Measurements from ENCODE around the gene KRTAP4-7. TPM values are rescaled to one million over a fixed set of nuclear protein-coding genes. Genes with fewer than 3 reads are reported as not detected.
"Not testable (repeated sequence)": the region's sequence is repeated elsewhere in the genome, so short reads cannot be mapped to it uniquely, and the experiment has no call there.

The KRTAP4-7 gene
- total RNA-seq, 4 donors from 2014 or later: not detected

DNA sequence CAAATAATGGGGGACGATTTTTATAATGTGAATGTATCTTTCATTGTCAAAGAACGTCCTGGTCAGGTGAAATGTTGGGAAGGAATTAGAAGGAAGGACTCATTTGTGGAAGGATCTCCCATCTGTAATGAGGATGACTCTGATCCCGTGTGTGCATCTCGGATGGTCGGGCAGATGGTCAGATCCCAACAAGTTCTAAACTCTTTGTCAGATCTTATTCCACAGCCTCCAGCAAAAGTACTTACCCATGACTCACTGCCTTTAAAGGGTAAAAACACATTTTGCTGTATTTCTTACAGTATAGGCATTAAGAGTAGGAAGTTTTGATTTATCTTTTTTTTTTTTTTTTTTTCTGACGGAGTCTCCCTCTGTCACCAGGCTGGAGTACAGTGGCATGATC lies 14.5 kb downstream of the KRTAP4-7 start:
- TF ChIP-seq, protein P1, sequence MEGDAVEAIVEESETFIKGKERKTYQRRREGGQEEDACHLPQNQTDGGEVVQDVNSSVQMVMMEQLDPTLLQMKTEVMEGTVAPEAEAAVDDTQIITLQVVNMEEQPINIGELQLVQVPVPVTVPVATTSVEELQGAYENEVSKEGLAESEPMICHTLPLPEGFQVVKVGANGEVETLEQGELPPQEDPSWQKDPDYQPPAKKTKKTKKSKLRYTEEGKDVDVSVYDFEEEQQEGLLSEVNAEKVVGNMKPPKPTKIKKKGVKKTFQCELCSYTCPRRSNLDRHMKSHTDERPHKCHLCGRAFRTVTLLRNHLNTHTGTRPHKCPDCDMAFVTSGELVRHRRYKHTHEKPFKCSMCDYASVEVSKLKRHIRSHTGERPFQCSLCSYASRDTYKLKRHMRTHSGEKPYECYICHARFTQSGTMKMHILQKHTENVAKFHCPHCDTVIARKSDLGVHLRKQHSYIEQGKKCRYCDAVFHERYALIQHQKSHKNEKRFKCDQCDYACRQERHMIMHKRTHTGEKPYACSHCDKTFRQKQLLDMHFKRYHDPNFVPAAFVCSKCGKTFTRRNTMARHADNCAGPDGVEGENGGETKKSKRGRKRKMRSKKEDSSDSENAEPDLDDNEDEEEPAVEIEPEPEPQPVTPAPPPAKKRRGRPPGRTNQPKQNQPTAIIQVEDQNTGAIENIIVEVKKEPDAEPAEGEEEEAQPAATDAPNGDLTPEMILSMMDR (IDR thresholded peaks at IDR 0.05): no peak
- ATAC-seq (ENCODE audit: low FRiP score): no peak

DNA sequence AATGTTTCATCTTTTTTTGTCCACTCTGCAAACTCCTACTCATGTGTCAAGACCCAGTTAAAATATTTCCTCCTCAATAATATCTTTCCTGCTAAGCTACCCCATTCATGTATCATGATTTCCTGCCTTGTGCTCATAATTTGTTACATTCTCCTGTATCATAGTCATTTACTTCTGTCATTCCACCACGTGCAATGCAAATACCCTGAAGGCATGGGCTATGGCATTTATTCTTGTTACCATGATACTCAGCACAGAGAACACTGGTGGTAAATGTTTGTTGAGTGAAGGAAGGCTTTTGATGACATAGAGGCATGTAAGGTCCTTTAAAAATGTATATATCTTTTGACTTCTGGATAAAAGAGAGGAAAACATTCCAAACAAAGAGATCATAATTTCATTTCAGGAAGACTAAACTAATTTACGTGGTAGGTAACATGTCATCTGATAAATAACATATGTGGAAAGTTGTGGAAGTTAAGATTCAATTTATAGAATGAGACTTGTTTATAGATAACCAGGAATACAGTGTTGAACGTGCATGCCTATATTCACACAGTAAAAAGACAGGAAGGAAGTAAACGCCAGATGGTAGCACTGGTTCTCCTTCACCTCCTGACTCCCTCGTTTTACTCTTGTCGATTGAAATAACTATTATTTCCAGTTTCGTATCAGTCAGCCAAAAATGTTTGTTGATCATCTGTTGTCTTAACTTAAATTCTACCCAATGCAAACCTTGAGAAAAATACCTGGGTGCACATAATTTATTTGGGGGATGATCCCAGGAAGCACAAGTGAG lies 15.9 kb downstream of the KRTAP4-7 start:
- DNase-seq (ENCODE audit: low spot score); ATAC-seq (ENCODE audit: low FRiP score): not testable (repeated sequence)

More for the DNA sequence above, 14.5 kb downstream of the KRTAP4-7 start:
- DNase-seq (ENCODE audit: low spot score): no peak

DNA sequence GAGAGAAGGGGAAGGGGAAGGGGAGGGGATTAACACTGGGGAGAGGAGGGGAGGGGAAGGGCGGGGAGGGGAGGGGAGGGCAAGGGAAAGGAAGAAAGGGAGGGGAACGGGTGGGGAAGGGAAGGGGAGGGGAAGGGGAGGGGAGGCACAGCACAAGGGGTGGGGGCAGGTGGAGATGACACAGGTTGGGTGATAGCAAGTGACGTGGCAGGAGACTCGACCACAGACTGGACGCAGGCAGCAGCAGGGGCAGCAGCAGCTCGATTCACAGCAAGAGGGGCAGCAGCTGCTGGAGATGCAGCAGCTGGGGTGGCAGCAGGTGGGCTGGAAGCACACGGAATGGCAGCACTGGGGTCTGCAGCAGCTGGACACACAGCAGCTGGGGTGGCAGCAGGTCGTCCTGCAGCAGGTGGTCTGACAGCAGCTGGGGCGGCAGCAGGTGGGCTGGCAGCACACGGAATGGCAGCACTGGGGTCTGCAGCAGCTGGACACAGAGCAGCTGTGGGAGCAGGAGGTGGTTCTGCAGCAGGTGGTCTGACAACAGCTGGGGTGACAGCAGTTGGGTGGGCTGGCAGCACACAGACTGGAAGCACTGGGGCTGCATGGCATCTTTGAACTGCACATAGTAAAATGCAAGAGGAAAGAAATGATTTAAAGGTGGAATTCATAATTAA lies 17.8 kb downstream of the KRTAP4-7 start, which contains the start of gene KRTAP4-16:
KRTAP4-16 (minus strand) TSS at position 624 of the 674 bp plus-strand sequence; CDS start at position 624, 0 bp downstream.
- ATAC-seq (ENCODE audit: low FRiP score): no peak
- DNase-seq (ENCODE audit: low spot score): no peak
- TF ChIP-seq, protein P1 (IDR thresholded peaks at IDR 0.05): no peak

DNA sequence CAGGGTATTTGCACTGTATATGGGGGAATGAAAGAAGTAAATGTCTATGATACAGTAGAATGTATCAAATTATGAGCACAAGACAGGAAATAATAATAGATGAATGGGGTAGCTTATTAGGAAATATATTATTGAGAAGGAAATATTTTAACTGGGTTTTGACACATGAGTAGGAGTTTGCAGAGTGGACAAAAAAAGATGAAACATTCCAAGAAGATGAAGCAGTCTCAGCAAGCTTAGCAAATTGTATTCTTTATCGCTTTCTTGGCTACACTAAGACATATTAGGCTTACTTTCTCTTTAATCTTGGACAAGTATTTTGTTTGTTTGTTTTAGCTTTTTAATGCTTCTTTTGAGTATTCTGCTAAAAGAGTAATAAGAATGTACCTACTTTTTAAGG lies 19.9 kb downstream of the KRTAP4-7 start:
- TF ChIP-seq, protein P1 (IDR thresholded peaks at IDR 0.05): no peak
- no peak for DNase-seq (ENCODE audit: low spot score)
- no peak for ATAC-seq (ENCODE audit: low FRiP score)

DNA sequence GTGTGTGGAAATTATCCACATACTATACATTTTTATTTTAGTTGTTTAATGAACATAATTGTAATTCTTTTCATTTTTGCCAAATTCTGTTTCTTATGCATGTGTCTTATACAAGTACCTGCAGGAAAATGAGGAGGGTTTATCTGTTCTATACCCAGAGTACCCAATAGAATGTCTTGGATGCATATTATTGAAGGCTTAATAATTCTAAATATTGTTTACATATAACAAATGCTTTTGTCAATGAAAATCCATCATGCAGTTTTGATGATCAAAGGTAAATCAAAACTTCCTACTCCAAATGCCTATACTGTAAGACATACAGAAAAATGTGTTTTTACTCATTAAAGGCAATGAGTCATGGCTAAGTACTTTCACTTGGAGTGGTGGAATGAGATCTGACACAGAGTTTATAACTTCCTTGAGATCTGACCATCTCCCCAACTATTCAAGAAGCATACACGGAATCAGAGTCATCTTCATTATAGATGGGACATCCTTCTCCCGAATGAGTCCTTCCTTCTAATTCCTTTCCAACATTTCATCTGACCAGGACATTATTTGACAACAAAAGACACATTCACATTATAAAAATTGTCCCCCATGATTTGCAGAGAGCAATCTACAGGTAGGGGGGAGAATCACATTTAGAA lies 20.6 kb downstream of the KRTAP4-7 start:
- DNase-seq (ENCODE audit: low spot score); ATAC-seq (ENCODE audit: low FRiP score): not testable (repeated sequence)

DNA sequence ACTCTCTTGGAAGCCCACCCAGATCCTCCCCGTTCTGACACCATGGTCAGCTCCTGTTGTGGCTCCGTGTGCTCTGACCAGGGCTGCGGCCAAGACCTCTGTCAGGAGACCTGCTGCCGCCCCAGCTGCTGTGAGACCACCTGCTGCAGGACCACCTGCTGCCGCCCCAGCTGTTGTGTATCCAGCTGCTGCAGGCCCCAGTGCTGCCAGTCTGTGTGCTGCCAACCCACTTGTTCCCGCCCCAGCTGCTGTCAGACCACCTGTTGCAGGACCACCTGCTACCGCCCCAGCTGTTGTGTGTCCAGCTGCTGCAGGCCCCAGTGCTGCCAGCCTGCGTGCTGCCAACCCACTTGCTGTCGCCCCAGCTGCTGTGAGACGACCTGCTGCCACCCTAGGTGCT lies 21.4 kb downstream of the KRTAP4-7 start, which contains the start of gene KRTAP4-9:
KRTAP4-9 (plus strand) TSS at position 43 of the 400 bp plus-strand sequence; CDS start at position 43, 0 bp downstream.
- ATAC-seq (ENCODE audit: low FRiP score): not testable (repeated sequence)

DNA sequence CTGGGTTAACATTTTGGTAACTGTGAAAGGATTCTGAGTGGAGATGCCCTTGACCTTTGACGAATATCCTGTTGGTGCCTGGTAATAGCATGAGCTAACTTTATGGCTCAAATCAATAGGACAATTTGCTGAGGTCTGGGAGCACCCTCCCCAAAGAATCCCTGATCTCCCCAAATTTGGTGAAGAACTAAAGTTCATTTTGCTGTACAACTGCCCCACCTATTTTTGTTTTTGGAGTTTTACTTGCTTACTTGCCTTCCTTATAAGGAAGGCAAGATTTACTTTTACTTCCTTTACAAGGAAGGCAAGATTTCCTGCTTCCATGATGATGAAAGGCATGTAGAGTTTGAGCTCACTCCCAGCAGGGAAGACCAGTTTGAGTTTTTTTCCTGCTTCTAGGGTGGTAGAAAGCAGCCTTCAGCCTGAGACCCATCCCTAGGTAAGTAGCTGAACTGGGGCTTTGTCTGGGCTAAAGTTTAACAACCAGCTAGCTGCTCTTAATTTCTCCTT lies 24.0 kb downstream of the KRTAP4-7 start:
- DNase-seq (ENCODE audit: low spot score) (no peak), ATAC-seq (ENCODE audit: low FRiP score) (no peak)
- TF ChIP-seq, protein P1 (IDR thresholded peaks at IDR 0.05): no peak

More for the DNA sequence above, 21.4 kb downstream of the KRTAP4-7 start, which contains the start of gene KRTAP4-9:
- not testable (repeated sequence) for DNase-seq (ENCODE audit: low spot score)

DNA sequence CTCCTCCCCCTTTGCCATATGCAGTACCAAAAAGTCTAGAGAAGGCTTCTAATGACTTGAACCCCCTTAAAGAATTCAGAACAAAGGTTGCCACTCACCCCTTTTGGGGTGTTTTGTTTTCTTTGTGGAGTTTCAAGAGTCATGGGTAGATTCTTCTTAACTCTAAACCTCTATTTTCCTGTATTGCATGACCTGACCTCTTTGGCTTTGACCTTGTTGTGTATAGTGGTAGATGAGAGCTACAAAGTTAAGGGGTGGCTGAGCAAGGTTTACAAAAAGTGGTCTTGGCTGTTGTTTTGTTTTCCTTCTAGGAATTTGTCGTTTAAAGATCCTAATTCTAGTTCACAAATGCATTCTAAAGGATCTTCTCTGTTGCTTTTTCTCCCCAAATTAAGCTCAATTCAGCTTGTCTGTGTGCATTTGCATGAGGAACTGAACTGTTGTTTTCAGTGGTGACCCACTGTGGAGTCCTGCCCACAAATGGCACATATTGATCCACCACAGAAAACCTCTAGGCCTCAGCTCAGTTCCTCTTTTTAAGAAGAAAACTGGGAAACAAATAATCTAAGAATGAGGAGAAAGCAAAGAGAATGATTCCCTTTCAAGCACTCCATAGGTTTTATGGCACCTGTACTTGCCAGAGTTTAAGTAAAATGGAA lies 24.9 kb downstream of the KRTAP4-7 start:
- not testable (repeated sequence) for ATAC-seq (ENCODE audit: low FRiP score); DNase-seq (ENCODE audit: low spot score)
